Activated T-cell treated with anti-CD3 and anti-CD28 coated beads, Interleukin-2, amount 50 U/mL, for 72 hours (primary cell): Measurements from ENCODE around the gene ATG2A. TPM values are rescaled to one million over a fixed set of nuclear protein-coding genes. Genes with fewer than 3 reads are reported as not detected.

ENCODE experiments used
- ATAC-seq, 2 donors: fragments of 150-1000 bp; cut with Tn5 transposase; replicated peaks in 1 of 2; 2 replicates each; pipeline ENCODE4 v1.10.0; 2021; ENCODE audit warnings: moderate library complexity in 2 of 2, mild to moderate bottlenecking in 1 of 2
- DNase-seq, 2 donors: peaks; one replicate each; pipeline ENCODE4 v3.0.0; 2021 to 2022; ENCODE audit warnings: mixed read lengths in 1 of 2
- H3K27ac Mint-ChIP-seq: one replicate; pipeline ENCODE4 v1.8.0; 2022; ENCODE audit warnings: mild to moderate bottlenecking, moderate library complexity, mixed read lengths
- H3K27me3 Mint-ChIP-seq: one replicate; pipeline ENCODE4 v1.8.0; 2022; ENCODE audit warnings: low read depth, mixed read lengths
- H3K36me3 Mint-ChIP-seq, 2 donors: one replicate each; pipeline ENCODE4 v1.8.0; 2022; ENCODE audit warnings: mixed read lengths in 2 of 2, mild to moderate bottlenecking in 1 of 2; ENCODE audit not compliant: insufficient read depth in 2 of 2
- H3K4me1 Mint-ChIP-seq: one replicate; pipeline ENCODE4 v1.8.0; 2022; ENCODE audit warnings: low read depth, mixed read lengths
- H3K4me3 Mint-ChIP-seq, 2 donors: one replicate each; pipeline ENCODE4 v1.8.0; 2022; ENCODE audit warnings: mild to moderate bottlenecking in 2 of 2, mixed read lengths in 2 of 2, moderate library complexity in 2 of 2
- H3K9me3 Mint-ChIP-seq, 2 donors: one replicate each; pipeline ENCODE4 v1.8.0; 2022; ENCODE audit warnings: mixed read lengths in 2 of 2
- total RNA-seq, 2 donors: library from RNA; stranded (reverse); gene quantifications; one replicate each; pipeline ENCODE4 v1.2.3, GENCODE V29; 2022

The ATG2A gene
- total RNA-seq, 2 donors from 2014 or later, result 20.9 to 27.0 TPM

DNA sequence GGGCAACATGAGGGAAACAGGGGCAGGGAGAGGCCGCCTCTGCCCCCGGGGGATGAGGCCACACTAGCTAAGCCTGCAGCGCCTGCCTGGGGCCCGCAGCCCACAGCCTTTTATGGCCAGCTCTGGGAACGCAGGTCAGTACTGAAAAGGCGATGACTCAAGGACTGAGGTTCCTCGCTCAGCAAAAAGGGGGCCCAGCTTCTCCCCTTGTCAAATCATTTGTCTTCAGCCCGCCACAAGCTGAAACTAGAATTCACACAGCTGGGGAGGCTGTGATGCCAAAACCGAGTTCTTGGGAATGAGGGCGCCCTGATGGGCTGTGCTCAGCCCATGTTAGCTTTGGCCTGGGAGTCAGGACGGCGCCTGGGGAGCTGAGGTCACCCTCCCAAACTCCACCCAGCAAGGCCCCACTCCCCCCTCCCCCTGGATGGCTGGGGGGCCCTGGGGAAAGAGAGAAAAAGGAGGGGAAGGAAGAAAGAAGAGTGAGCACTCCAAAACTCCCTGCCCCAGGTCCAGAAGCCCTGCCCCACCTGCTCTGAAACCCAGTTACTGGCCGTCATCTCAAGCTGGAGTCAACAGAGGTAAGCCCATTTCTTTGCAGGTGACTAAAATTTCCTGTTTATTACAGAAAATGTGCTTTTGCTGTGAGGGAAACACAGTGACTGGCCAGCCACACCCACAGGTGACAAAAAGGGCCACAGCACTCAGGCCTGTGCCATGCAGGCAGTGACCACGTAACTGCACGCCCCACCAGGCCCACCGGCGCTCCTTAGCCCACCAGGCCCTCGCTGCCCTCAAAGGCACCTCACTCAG, 52.3 kb downstream of the ATG2A start:
- ATAC-seq (peak; percentile 68 to 71), DNase-seq (peak; percentile 84 to 89)
- no peaks in the 10 kb centered on the region for H3K27me3 Mint-ChIP-seq
- H3K4me1 Mint-ChIP-seq, result peaks cover 99% of the 10 kb centered on the region
- H3K36me3 Mint-ChIP-seq, result peaks cover 16 to 29% of the 10 kb centered on the region in 2 donors
- H3K4me3 Mint-ChIP-seq, result peak overlapping the region; percentile 90 to 96
- H3K27ac Mint-ChIP-seq, result peak overlapping the region; percentile 85
- no peaks in the 10 kb centered on the region for H3K9me3 Mint-ChIP-seq

DNA sequence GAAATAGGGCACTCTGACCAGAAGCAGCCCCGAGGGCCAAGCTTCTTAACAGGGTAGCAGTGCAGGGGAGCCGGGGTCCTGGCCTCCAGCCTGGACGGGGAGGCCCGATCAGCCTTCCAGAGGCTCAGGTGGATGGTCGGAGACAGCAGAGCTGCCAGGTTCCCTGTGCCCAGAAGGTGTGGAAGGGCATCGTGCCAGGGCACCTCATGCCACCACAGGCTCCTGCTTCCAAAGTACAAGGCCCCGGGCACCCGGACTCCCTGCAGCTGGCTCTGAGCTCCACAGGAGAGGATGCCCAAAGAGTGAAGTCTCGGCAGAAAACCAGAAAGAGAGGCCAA, 52.9 kb downstream of the ATG2A start:
- H3K36me3 Mint-ChIP-seq, result peaks cover 16 to 30% of the 10 kb centered on the region in 2 donors
- H3K9me3 Mint-ChIP-seq, result no peaks in the 10 kb centered on the region
- DNase-seq (no peak), ATAC-seq (no peak)
- H3K4me3 Mint-ChIP-seq, result peak overlapping the region; percentile 90 to 96
- H3K27me3 Mint-ChIP-seq, result no peaks in the 10 kb centered on the region
- peak overlapping the region; percentile 85 for H3K27ac Mint-ChIP-seq
- H3K4me1 Mint-ChIP-seq, result peaks cover 99% of the 10 kb centered on the region

DNA sequence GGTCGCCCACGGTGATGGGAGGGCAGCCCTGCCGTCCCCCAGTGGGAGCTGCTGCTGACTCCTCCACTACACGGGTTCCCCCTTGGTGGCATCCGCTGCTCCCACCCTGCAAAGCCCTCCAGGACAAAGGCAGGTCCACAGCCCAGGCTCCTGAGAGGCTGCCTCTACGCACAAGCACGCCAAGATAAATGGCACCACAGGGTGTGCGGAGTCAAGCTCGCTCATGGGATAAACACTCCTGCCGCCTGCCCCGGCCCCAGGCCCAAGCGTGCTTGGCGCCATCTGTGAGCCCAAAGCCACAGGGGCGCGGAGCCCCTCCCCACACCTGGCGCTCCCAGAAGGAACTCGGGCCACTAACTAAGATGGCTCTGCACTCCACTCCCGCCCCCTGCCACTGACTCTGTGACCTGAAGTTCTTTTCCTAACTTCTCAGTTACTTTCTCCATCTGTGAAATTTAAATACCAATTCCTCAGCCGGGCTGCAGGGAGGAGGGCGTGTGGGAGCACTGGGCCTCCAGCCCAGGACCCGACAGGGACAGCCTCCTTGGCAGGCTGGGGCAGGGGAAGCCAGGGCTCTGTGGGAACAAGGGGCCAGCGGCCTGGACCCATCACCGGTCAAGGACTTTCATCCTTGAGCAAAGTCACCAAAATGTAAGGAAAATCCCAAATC, 53.5 kb downstream of the ATG2A start:
- H3K4me3 Mint-ChIP-seq, result peak overlapping the region; percentile 90 to 96
- peaks cover 99% of the 10 kb centered on the region for H3K4me1 Mint-ChIP-seq
- H3K27ac Mint-ChIP-seq, result peak overlapping the region; percentile 93
- H3K27me3 Mint-ChIP-seq, result no peaks in the 10 kb centered on the region
- peaks cover 15 to 34% of the 10 kb centered on the region in 2 donors for H3K36me3 Mint-ChIP-seq
- no peak for DNase-seq
- ATAC-seq, result no peak
- H3K9me3 Mint-ChIP-seq, result no peaks in the 10 kb centered on the region

DNA sequence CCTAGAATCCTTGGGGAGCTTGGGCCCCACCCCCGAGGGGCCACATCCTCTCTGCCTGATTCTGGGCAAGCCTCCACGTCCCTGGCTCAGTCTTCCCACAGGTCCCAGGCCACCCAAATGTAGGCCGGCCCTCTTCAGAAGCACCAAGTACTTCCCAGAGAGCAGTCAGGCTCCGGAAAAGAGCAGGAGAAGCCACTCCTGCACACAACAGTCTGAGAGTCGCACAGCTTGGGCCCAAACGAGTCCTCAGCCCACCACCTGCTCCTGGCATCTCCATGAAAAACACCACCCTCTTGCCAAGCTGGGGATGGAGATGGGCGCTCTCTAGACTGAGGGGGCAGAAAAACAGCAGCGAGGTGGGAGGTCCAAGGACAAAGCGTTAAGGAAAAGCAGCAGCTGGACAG, 54.0 kb downstream of the ATG2A start:
- DNase-seq, result no peak
- Mint-ChIP-seq H3K4me1 (peaks cover 99% of the 10 kb centered on the region), H3K27ac (peak overlapping the region; percentile 93), H3K36me3 (peaks cover 10 to 31% of the 10 kb centered on the region in 2 donors), H3K4me3 (peak overlapping the region; percentile 90 to 96), H3K27me3 (no peaks in the 10 kb centered on the region), H3K9me3 (no peaks in the 10 kb centered on the region)
- ATAC-seq, result no peak

DNA sequence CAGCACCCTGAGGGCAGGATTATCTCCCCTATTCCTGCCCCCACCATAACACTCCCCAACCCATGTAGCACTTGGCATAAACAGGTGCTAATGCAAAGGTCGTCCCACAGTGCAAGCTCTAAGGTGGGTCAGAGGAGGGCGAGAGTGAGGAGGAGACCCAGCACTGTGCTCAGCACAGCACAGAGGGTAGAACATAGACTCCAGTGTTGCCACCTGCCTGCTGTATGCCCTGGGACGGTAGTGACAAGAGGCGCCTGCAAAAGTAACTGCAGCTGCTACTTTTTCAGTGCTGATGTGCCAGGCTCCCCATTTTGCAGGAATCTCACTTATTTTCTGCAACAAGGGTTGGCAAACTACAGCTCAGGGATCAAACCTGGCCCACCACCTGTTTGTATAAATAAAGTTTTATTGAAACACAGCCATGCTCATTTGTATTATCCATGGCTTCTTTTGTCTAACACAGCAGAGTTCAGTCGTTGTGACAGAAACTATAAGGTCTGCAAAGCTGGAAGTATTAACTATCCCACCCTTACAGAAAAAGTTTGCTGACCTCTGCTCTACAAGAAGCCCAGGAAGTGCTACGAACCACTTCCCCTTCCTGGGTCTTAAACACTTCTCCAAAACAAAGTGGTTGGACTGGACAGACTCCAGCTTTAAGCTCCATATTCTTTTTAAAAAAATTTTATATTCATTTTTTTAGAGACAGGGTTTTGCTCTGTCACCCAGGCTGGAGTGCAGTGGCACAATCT, 55.6 kb downstream of the ATG2A start:
- Mint-ChIP-seq H3K27me3 (no peaks in the 10 kb centered on the region), H3K4me3 (peak overlapping the region; percentile 76 to 90), H3K4me1 (peaks cover 95% of the 10 kb centered on the region), H3K9me3 (no peaks in the 10 kb centered on the region), H3K36me3 (peaks cover 7 to 27% of the 10 kb centered on the region in 2 donors), H3K27ac (no peak overlapping the region)
- ATAC-seq (no peak), DNase-seq (peak in 1 of 2 donors; percentile 45)

DNA sequence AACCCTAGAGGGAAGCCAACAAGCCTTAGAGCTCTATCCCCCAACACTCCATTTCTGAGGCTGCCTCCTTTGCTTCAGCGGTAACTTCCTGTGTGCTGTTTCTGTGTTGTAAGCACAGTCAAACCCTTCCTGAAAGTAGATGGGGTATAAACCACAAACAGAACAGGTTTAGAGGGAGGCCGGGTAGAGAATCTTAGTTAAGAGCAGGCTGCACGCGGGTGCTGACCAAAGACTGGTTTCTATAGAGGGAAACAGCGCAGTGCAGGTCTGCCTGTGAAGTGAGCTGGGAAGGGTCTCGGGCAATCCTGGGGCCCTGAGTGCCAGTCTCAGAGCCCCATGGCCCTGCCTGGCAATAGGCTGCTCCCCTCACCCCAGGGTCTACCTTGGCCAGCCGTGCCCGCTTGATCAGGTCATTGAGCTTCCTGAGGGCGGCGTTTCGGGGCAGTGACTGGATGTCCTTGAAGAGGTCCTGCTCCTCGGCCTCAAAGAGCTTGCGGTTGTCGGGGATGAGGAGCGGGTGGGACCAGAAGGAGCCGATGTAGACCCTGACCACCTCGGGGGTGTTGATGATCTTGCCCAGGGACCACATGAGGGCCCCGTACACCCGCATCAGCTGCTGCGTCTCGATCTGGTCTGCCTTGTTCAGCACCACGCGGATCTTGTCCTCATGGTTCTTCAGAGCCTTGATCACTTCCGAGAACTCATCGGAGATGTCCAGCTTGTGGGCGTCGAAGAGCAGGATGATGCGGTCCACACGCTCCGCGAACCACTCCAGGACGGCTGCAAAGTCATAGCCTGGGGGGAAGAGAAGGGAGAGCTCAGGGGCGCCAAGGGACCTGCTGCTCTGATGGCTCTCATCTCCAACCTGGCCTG, 57.2 kb downstream of the ATG2A start:
- Mint-ChIP-seq H3K27me3 (no peaks in the 10 kb centered on the region), H3K36me3 (peaks cover 7 to 26% of the 10 kb centered on the region in 2 donors)

DNA sequence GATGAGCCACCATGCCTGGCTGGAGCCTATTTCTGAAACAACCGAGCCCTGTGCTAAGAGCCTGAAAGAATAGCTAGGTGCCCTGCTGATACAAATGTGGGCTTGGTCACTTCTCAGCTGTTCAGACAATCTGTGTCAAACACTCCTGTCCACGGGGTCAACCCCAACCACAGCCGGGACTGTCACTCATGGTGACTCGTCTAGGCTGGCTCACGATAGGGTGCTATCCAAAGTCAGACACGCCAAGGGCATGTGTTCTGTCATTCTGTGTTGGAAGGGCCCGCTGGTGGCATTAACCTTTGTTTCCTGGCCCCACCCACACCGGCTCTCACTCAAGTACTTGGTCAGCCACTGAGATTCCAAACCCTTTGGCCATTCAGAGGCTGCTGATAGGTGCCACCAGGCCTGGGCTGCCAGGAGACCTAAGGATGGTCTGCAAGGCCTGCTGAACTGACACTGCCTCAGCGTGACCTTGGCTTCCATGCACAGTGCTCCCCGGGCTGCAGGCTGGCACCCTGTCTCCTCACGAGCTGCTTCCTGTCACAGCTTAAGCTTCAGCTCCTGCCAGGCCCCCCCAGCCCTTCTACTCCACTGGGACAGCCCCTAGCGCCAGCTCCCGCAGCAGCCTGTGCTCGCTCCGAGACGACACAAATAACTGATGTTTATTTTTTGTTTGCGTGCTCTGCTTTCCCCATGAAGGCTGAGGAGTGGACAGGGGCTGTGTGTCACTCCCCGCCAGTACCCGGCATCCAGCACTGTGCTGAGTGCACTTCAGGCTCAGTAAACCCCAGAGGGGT, 58.3 kb downstream of the ATG2A start:
- Mint-ChIP-seq H3K36me3 (peaks cover 12 to 30% of the 10 kb centered on the region in 2 donors), H3K27ac (peak overlapping the region; percentile 98), H3K4me1 (peaks cover 95% of the 10 kb centered on the region), H3K4me3 (peak overlapping the region; percentile 83 to 93), H3K27me3 (no peaks in the 10 kb centered on the region), H3K9me3 (no peaks in the 10 kb centered on the region)
- peak; percentile 48 to 52 for ATAC-seq
- peak; percentile 74 to 78 for DNase-seq

More for the DNA sequence above, 57.2 kb downstream of the ATG2A start:
- DNase-seq, result peak; percentile 77 to 85
- Mint-ChIP-seq H3K4me1 (peaks cover 95% of the 10 kb centered on the region), H3K27ac (peak overlapping the region; percentile 98), H3K4me3 (peak overlapping the region; percentile 83 to 93), H3K9me3 (no peaks in the 10 kb centered on the region)
- ATAC-seq, result peak; percentile 64 to 76

DNA sequence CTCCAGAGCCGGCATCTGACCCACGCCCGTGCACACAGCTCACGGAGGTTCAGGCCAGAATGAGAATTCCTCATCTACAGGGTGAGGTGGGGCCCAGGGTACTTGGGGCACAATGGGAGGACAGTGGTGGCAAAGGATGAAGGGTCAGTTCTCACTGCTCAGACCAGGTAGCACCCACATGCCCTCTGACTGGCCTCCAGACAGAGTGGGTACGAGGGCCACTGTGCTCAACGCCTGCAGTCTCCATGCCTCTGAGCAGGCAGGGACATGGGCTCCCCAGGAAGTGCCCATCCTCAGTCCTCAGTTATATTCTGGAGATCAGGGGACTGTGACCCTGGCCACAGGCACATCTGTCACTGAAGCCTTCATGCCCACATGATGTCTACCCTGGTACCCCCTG, 59.5 kb downstream of the ATG2A start:
- peak overlapping the region; percentile 40 to 53 for H3K4me3 Mint-ChIP-seq
- peaks cover 15 to 32% of the 10 kb centered on the region in 2 donors for H3K36me3 Mint-ChIP-seq
- peaks cover 95% of the 10 kb centered on the region for H3K4me1 Mint-ChIP-seq
- ATAC-seq, result no peak
- no peaks in the 10 kb centered on the region for H3K9me3 Mint-ChIP-seq
- no peaks in the 10 kb centered on the region for H3K27me3 Mint-ChIP-seq
- no peak for DNase-seq
- H3K27ac Mint-ChIP-seq, result peak overlapping the region; percentile 24

DNA sequence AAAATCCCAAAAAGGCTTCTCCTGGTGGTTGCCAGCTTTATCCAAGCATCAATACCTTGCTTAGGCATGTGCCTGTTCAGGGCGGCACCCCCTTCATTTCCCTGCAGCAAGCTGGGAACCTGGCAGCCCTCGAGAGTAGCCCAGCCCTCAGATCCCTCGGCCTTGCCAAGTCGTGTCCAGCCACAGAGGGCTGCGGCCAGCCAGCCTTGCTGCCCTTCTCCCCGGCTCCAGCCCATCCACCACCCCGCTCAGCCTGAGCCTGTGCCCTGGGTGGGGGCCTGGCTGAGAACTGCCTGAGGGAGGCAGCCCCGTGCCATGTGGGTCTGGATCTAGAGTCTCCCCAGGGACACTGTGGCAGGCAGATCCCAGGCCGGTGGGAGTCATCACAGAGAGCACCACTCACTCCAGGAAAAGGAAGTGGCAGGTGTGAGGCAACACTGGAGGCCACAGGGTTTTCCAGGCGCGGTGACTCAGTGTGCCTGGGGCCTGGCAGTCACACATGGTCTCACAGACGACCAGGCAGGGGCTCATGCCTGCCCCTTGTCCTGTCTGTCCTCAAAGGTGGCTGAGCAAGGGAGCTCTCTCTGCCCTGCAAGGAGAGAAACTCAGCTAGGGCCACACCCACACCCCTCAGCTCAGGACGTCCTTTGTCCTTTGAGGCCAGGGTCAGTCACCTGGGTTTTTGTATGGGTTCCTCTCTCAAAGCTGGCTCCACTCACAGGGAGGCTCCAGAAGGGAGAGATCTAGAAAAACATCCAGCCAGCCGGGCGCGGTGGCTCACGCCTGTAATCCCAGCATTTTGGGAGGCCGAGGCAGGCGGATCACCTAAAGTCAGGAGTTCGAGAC, 60.4 kb downstream of the ATG2A start:
- H3K4me3 Mint-ChIP-seq, result peak overlapping the region; percentile 67 to 91
- DNase-seq (peak; percentile 83), ATAC-seq (peak; percentile 31 to 51)
- no peaks in the 10 kb centered on the region for H3K9me3 Mint-ChIP-seq
- no peaks in the 10 kb centered on the region for H3K27me3 Mint-ChIP-seq
- peaks cover 15 to 32% of the 10 kb centered on the region in 2 donors for H3K36me3 Mint-ChIP-seq
- H3K4me1 Mint-ChIP-seq, result peaks cover 96% of the 10 kb centered on the region
- H3K27ac Mint-ChIP-seq, result peak overlapping the region; percentile 91

DNA sequence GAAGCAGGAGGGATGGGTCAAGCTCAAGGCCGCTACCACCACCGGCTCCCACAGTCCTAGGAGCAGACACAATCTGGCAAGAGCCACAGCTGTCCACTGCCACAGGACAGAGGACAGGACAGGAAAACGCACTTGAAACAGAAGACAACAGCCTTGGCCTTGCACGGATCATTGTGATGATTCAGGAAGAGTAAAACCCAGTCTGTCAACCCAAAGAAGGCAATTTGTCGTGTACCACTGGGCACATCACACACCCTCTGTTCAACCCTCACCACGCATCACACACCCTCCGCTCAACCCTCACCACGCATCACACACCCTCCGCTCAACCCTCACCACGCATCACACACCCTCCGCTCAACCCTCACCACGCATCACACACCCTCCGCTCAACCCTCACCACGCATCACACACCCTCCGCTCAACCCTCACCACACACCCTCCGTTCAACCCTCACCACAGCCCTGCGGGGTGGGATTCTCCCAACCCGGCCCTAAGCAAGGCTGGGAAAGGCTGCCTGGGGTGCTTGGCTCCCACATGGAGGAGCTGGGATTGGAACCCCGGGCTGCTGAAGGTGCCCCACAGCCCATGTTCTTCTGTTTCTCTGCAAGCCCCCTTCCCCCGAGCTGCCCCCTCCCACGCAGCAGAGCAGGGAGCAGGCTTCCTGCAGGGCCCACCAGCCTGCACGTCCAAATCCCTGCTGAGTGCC, 61.3 kb downstream of the ATG2A start:
- H3K27ac Mint-ChIP-seq, result peak overlapping the region; percentile 91
- H3K36me3 Mint-ChIP-seq, result peaks cover 15 to 32% of the 10 kb centered on the region in 2 donors
- no peaks in the 10 kb centered on the region for H3K9me3 Mint-ChIP-seq
- no peak for DNase-seq
- H3K4me3 Mint-ChIP-seq, result peak overlapping the region; percentile 67 to 91
- H3K27me3 Mint-ChIP-seq, result no peaks in the 10 kb centered on the region
- ATAC-seq, result no peak
- H3K4me1 Mint-ChIP-seq, result peaks cover 96% of the 10 kb centered on the region
